ENCODE results near the gene PSAT1. TPM values are rescaled to one million over a fixed set of nuclear protein-coding genes. Genes with fewer than 3 reads are reported as not detected.

PSAT1 gene
- total RNA-seq, 6 experiments from 2014 or later: 34.2 to 117 (median 89.3) TPM

- H3K27ac ChIP-seq: peak overlapping the region in 1 of 3 donors; percentile 77
- 19% methylated on average over 1 of the region's 1 CpG for WGBS (ENCODE audit: insufficient coverage, low coverage, low lambda C conversion rate, missing lambda C conversion rate)
- ATAC-seq: peak; percentile 67 to 75 (median 68)
- H3K36me3 ChIP-seq: peaks cover 0 to 48% (median 20%) of the 10 kb centered on the region in 4 donors
- intact Hi-C loops (cut with DNase I): no loop called here
- H3K4me3 ChIP-seq: no peak overlapping the region
- H3K4me1 ChIP-seq: peaks cover 0 to 61% (median 13%) of the 10 kb centered on the region in 4 donors
- H3K27me3 ChIP-seq: no peaks in the 10 kb centered on the region
- no peak for DNase-seq
- TF ChIP-seq CTCF (IDR thresholded peaks at IDR 0.05): no peak
- no peak for TF ChIP-seq POLR2A (IDR thresholded peaks at IDR 0.05)
- no peaks in the 10 kb centered on the region for H3K9me3 ChIP-seq
These were observed 7.4 kb downstream of the PSAT1 start for GRCh38 chr9:78304357-78304756.

DNA sequence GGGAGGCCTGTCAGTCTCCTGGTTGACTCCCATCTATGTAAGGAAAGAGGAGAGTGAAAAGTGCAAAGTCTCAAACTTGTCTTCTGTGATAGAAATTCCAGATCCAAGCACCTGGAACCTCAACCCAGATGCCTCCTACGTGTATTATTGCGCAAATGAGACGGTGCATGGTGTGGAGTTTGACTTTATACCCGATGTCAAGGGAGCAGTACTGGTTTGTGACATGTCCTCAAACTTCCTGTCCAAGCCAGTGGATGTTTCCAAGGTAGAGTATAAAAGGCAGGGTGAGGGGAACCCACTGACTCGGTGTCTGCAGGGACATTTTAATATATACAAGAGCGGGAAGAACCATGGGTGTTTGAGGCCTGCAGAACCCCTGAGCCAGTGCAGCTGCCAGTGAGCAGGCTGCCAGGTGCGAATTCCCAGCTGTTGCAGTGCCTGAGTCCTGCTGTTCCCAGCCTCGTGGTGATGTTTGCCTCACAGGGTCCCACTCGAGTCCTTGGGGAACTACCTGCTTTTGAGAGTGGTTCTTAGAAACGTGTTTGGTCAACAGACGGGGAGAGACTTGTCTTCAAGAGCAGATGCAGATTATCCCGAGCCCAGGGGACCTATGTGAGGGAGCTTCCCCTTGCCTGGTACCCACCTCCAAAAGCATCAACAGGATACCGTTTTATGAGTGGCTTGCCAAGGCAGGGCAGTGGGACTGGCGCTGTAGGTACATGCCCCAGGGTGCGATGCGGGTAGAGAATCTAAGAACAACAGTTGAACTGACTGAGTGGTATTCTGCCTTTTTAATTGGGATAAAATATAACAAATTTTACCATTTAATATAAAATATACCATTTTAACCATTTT, 9.5 kb downstream of the PSAT1 start:
- 60% methylated on average over 9 of the region's 16 CpGs for WGBS (ENCODE audit: insufficient coverage, low coverage, low lambda C conversion rate, missing lambda C conversion rate)
- peak overlapping the region in 1 of 3 donors; percentile 13 for H3K27ac ChIP-seq
- intact Hi-C loops (cut with DNase I): no loop called here
- peaks cover 0 to 41% (median 9%) of the 10 kb centered on the region in 4 donors for H3K4me1 ChIP-seq
- H3K4me3 ChIP-seq: no peak overlapping the region
- ATAC-seq (peak; percentile 9 to 23 (median 10)), DNase-seq (no peak)
- no peaks in the 10 kb centered on the region for H3K27me3 ChIP-seq
- TF ChIP-seq POLR2A (IDR thresholded peaks at IDR 0.05): no peak
- no peaks in the 10 kb centered on the region for H3K9me3 ChIP-seq
- peaks cover 0 to 62% (median 24%) of the 10 kb centered on the region in 4 donors for H3K36me3 ChIP-seq

DNA sequence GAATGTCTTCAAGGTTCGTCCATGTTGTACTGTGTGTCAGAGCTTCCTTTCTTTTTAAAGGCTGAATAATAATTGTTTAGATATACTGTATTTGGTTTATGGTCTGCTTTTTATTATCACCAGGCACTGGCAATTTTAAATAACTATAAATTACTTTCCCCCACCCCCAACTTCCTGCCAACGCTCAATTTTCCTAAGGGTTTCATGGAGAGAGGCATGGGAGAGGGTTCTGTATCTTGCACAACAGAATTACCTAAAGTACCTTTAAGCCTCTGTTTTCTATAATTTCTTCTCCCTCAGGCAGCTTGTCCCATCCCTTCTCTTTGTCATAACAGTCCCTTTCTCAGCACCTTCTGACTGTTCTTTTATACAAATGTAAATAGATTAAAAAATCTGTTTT, 10.4 kb downstream of the PSAT1 start:
- WGBS (ENCODE audit: insufficient coverage, low coverage, low lambda C conversion rate, missing lambda C conversion rate): 78% methylated on average over 2 of the region's 2 CpGs
- DNase-seq: no peak

GRCh38 chr9:78309066-78309465, 12.1 kb downstream of the PSAT1 start:
- ATAC-seq: no peak
- intact Hi-C loops (cut with DNase I): no loop called here
- TF ChIP-seq CTCF (IDR thresholded peaks at IDR 0.05): no peak
- no peak for TF ChIP-seq POLR2A (IDR thresholded peaks at IDR 0.05)
- Histone ChIP-seq H3K27me3 (no peaks in the 10 kb centered on the region), H3K4me3 (no peak overlapping the region), H3K36me3 (peaks cover 0 to 60% (median 24%) of the 10 kb centered on the region in 4 donors), H3K4me1 (peaks cover 0 to 23% (median 1%) of the 10 kb centered on the region in 4 donors), H3K27ac (no peak overlapping the region), H3K9me3 (no peaks in the 10 kb centered on the region)
- 97% methylated on average over 4 of the region's 6 CpGs for whole genome bisulfite sequencing (ENCODE audit: insufficient coverage, low coverage, low lambda C conversion rate, missing lambda C conversion rate)
- no peak for DNase-seq

More for the DNA sequence above, 10.4 kb downstream of the PSAT1 start:
- intact Hi-C loops (cut with DNase I): no loop called here
- H3K27me3 ChIP-seq: no peaks in the 10 kb centered on the region
- H3K36me3 ChIP-seq: peaks cover 0 to 58% (median 24%) of the 10 kb centered on the region in 4 donors
- no peaks in the 10 kb centered on the region for H3K9me3 ChIP-seq
- no peak for TF ChIP-seq CTCF (IDR thresholded peaks at IDR 0.05)
- no peak for TF ChIP-seq POLR2A (IDR thresholded peaks at IDR 0.05)
- H3K27ac ChIP-seq: no peak overlapping the region
- H3K4me1 ChIP-seq: peaks cover 0 to 37% (median 7%) of the 10 kb centered on the region in 4 donors
- no peak overlapping the region for H3K4me3 ChIP-seq
- no peak for ATAC-seq

DNA sequence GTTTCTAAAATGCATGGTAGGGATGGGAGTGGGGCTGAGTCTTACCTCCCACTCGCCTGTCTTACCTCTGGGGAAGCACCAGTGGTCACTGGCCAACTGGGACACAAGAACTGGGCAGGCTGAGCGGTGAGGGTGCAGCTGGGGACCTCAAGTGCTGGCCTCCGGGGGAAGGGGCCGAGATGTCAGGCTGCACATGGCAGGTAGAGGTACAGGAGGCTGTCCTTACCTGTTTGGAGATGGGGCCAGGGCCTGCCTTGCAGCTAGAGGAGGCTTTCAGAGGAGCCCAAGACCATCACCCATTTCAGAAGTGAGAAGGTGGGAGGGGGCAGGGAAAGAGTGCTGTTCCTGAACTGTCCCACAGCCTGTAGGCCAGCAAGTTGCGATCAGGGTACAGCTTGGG, 14.2 kb downstream of the PSAT1 start:
- H3K4me1 ChIP-seq: peaks cover 0 to 5% (median 0%) of the 10 kb centered on the region in 4 donors
- H3K4me3 ChIP-seq: no peak overlapping the region
- TF ChIP-seq POLR2A (IDR thresholded peaks at IDR 0.05) (no peak), CTCF (IDR thresholded peaks at IDR 0.05) (no peak)
- WGBS (ENCODE audit: insufficient coverage, low coverage, low lambda C conversion rate, missing lambda C conversion rate): no CpG with 5 or more reads among the region's 5 CpGs
- ATAC-seq (no peak), DNase-seq (no peak)
- no peaks in the 10 kb centered on the region for H3K9me3 ChIP-seq
- H3K36me3 ChIP-seq: peaks cover 0 to 52% (median 20%) of the 10 kb centered on the region in 4 donors
- no peak overlapping the region for H3K27ac ChIP-seq
- H3K27me3 ChIP-seq: no peaks in the 10 kb centered on the region
- intact Hi-C loops (cut with DNase I): loop anchor here in 1 of 2 donors (10.0 kb wide), 1 partner anchor 56 kb away; no protein-coding TSS in a partner anchor
